GM12873 (cell line): ENCODE results near the gene TREH.

Experiments
- CTCF ChIP-seq: IDR thresholded peaks from 2 replicates; pipeline ENCODE4 v1.5.1; 2012; ENCODE audit warnings: low read depth, mild to moderate bottlenecking, moderate library complexity, low read length, control low read depth; ENCODE audit not compliant: insufficient read depth; ENCODE audit errors: missing control alignments

The TREH gene

GRCh38 chr11:118666371-118666770 is 13.1 kb downstream of the TREH start:
- no peak for TF ChIP-seq CTCF

GRCh38 chr11:118663902-118664301 is 15.5 kb downstream of the TREH start:
- no peak for TF ChIP-seq CTCF

GRCh38 chr11:118663381-118663780 is 16.1 kb downstream of the TREH start:
- no peak for TF ChIP-seq CTCF

- TF ChIP-seq CTCF: no peak
These were observed 16.8 kb downstream of the TREH start for GRCh38 chr11:118662401-118663271.

- TF ChIP-seq CTCF: no peak
These were observed 17.8 kb downstream of the TREH start for GRCh38 chr11:118661425-118662301.

GRCh38 chr11:118660681-118661424 is 18.6 kb downstream of the TREH start:
- no peak for TF ChIP-seq CTCF

- TF ChIP-seq CTCF: no peak
These were observed 19.3 kb downstream of the TREH start for GRCh38 chr11:118659953-118660680.
